GM12892 (cell line): ENCODE data around the gene SPCS1.

Experiments
- POLR2A ChIP-seq: IDR thresholded peaks from 2 replicates; pipeline ENCODE4 v1.6.1; 2011; ENCODE audit warnings: low read depth, low read length, control low read depth
- TAF1 ChIP-seq: IDR thresholded peaks from 2 replicates; pipeline ENCODE4 v1.6.1; 2011; ENCODE audit warnings: low read depth, mild to moderate bottlenecking, control low read depth, low read length, borderline replicate concordance

DNA sequence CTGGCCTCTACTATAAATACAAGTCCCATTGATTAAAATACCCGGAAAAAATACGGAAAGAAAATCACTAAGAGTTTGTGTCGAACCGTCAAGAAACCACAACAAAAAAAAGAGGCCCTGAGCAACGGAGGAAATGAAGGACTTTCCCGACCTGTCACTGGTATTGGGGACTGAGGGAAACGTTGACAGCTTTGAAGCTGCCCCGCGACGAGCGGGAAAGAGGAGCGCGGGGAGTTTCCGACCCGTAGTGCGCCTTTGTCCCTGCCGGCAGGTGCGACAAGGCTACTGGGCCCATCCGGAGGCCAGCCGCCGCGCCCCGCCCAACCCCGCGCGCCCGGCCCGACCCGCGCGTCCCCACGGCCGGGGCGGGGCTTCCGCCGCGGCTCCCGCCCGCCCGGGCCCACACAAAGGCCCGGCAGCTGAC, 20.6 kb upstream of the SPCS1 start:
- TF ChIP-seq TAF1 (peak; percentile 54; the same call in 1 of the 2 replicates), POLR2A (no peak; the same call in 1 of the 2 replicates)
